ENCODE data around the gene RLF.

Gene RLF

DNA sequence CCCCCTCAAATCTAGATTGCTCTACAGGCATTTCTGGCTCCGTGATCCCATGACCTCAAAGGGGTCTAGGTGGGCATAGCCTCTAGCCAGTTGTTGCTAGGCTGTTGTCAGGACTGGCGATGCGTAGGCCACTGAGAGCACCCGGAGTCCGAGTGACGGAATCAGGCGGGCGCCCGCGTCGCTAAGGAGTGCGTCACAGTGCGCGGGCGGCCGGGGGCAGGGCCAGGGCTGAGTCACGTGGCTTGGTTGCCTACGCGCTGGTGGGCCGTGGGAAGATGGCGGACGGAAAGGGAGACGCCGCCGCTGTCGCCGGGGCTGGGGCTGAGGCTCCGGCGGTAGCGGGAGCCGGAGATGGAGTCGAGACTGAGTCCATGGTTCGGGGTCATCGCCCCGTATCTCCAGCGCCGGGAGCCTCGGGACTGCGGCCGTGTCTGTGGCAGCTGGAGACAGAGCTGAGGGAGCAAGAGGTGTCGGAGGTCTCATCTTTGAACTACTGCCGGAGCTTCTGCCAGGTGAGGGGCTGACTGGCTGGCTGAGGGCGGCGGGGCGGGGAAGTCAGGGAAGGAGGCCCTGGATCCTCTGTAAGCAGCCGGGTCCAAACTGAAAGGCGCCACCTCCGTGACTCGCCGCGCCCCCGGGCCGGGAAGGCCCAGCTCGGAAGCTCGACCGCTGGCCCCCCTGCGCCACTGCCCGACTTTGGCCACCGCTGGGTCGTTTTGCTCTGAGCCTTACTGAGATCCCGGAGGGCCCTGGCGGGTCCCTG is at the start of gene RLF:
RLF (plus strand) TSS at position 263 of the 763 bp plus-strand sequence; CDS start at position 276, 13 bp downstream.
- peak; percentile 80 for DNase-seq

DNA sequence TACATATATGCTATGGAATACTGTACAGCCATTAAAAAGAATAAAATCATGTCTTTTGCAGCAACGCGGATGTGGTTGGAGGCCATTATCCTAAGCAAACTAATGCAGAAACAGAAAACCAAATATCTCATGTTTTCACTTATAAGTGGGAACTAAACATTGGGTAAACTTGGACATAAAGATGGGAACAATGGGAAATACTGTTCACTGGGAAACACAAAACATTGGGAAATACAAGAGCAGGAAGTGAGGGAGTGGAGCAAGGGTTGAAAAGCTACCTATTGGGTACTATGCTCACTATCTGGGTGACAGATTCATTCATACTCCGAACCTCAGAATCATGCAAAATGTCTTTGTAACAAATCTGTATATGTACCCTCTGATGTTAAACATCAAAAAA is 46.8 kb upstream of the RLF start:
- DNase-seq, result no peak

GRCh38 chr1:40120128-40120527 is 41.1 kb upstream of the RLF start:
- no peak for DNase-seq

DNA sequence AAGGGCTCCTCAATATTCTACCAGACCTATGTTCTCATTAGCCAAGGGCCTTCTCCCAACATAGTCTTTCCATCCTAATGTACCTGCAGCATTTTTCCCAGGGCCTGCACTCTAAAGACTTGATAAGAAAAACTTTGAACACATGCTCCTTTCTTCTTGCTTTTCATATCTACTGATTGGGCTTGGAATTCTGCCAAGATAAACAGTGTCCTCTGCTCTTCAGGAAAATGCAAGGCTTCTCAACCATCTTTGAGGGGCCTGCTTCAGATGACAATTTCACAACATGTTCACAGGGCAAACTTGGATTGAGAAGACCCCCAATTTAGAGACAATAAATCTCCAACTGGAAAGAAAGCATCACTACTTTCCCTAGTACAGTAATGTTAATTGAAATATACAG is 38.3 kb upstream of the RLF start:
- DNase-seq, result no peak

GRCh38 chr1:40130892-40131291 is 30.3 kb upstream of the RLF start:
- no peak for DNase-seq

DNA sequence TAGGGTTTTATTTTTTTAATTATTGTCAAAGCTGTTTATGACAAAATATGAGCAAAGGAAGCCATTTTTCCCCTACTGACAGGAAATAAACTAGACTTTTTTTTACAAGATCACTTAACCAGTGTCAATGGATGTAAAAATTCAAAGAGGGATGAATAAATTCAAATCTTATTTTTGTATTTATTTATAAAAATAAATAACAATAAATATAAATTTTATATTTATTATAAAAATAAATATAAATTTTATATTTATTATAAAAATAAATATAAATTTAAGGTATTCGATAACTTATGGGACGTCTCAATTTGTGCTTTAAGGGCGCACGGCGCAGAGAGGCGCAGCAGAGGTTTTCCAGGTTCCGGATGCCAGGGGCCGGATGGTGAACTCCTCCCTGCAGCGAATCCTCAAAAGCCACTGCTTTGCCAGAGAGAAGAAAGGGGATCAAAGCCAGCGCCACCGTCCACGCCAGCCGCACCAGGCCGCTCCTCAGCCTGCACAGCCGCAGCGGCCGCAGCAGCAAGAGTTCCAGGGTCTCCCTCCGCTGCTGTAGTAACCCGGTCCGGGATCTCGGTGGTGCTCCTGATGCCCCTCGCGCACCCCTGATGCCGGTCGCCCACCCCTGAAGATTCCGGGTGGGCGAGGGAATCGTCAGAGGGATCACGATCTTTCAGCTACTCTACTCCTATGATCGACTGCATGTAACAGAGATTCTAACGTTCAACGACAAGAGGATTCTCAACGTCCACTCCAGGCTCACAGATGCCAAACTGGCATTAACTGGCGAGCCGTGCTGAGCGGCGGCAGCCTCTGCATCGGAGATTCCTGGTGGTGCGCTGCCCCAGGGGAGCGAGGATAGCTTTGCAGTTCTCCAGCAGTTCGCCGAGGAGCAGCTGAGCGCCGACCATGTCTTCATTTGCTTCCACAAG is 28.5 kb upstream of the RLF start:
- DNase-seq, result no peak

DNA sequence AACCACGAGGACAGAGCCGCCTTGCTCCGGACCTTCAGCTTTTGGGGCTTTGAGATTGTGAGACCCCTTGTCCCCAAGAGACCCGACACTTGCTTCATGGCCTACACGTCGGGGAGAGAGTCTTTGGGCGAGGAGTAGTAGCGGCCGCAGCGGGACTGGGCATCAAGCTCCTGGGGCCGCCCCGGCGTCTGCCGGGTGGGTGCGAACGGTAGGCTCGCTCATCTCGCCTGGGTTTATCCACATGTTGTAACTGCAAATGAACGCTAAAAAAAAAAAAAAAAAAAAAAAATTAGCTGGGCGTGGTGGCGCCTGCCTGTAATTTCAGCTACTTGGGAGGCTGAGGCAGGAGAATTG is 27.9 kb upstream of the RLF start:
- DNase-seq, result no peak

DNA sequence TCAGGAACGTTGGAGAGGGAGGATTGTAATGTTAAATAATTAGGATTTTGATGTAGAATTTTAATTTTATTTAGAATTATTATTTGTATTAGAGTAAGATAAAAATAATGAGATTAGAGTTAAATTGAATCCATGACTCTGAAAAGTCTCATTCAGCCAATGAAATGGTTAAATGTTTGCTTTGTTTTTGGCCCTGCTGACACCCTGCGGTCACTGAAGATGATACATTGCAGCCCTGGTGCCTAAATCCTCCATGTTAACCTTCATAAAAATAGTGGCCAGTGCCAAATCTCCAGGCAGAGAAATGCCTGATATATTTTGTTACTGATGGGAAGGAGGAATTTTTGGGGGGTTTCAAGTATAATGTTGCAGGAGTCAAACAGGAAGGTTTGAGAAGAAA is 27.3 kb upstream of the RLF start:
- no peak for DNase-seq

DNA sequence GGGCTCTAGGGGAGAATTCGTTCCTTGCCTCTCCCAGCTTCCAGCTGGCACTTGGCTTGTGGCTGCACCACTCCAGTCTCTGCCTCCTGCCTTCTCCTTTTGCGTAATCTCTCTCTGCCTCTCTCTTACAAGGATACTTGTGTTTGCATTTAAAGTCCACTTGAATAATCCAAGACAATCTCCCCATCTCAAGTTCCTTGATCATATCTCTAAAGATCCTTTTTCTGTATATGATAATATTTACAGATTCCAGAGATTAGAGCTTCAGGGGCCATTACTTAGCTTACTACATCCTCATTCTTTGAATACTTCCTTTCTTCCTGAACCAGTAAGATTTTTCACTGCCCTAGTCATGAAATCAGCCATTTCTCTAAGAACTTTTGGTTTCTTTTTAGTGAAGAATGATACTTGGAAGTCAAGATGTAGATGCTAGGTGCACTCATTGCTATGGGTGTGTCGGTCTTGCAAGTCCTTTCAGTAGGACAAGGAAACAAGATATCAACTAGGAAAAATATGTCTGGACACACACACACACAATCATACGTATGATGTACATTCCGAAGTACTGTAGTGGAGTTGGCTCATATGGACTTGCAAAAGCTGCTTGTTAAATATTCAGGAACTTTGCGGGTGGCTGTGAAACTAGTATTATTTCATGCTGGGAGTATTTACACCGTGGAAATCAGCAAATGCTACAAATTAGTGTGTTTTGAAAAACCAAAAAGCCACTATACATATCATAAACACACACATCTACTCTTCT is 20.8 kb upstream of the RLF start:
- DNase-seq, result no peak

- DNase-seq, result no peak
These were observed 19.2 kb upstream of the RLF start for GRCh38 chr1:40141878-40142535.

- no peak for DNase-seq
These were observed 17.2 kb upstream of the RLF start for GRCh38 chr1:40143891-40144575.

DNA sequence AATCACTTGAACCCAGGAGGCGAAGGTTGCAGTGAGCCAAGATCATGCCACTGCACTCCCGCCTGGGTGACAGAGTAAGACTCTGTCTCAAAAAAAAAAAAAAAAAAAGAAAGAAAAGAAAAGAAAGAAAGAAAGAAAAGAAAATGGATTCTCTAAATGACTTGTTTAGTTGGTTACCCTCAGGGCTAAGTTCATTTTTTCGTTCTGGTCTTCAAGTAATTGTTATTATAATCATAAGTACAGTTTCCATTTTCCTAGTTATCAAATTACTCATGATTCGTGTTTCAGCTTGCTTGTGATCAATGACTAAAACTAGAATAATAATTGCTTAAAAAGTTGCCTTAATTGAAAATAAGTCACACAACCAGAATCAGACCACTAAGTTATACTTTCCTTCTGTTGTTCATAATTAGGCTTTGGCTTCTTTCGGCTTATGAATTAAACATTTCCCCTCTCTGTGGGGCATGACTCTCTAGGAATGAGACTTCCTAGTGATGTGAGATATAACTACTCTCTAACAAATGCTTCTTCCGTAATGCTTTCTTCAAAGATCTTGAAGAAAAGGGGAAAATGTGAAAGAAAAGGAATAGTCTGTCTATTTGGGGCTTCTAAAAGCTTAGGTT is 9.6 kb upstream of the RLF start:
- no peak for DNase-seq

- no peak for DNase-seq
These were observed 8.0 kb upstream of the RLF start for GRCh38 chr1:40153073-40153770.

DNA sequence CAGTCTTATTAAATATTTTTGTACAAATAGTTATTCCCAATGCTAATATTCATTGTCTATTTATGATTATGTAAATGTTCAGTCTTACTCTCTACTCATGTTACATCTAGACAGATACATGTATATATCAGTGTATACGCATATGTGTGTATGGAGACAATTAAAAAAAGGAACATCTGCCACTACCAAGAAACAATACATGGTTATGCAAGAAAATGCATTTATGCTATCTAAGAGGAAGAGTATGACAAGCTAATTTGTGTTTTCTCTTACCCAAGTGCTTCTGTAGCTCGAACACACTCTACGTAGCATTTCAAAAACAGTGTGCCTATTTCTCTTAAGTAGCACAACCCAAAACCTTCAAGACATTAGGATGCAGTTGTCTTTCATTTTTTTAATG is 6.1 kb upstream of the RLF start:
- DNase-seq, result no peak

DNA sequence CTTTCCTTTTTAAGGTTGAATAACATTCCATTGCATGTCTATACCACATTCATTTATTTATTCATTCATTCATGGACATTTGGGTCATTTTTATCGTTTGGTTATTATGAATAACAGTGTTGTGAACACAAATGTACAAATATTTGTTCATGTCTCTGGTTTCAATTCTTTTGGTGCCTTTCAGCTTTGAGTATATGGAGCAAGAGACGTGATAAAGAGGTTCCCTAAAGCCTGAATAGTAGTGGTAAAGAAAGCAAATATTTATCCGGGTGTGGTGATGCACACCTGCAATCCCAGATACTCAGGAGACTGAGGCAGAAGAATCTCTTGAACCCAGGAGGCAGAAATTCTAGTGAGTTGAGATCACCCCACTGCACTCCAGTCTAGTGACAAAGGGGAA is 5.3 kb upstream of the RLF start:
- DNase-seq, result no peak

DNA sequence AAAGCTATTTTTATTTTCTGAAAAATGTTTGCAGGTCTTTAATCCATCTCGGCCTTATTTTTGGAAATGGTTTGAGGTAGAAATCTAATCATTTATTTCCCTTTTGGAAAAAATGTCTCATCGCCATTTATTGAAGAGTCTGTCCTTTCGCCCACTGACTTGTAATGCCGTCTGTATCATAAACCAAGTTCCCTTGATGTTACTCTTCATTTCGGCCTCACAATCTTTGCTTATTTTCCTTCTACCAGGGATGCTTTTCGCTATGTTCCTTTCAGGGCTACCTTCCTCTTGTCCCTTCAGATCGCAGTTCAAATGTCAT is 422 bp upstream of the RLF start:
- no peak for DNase-seq

DNA sequence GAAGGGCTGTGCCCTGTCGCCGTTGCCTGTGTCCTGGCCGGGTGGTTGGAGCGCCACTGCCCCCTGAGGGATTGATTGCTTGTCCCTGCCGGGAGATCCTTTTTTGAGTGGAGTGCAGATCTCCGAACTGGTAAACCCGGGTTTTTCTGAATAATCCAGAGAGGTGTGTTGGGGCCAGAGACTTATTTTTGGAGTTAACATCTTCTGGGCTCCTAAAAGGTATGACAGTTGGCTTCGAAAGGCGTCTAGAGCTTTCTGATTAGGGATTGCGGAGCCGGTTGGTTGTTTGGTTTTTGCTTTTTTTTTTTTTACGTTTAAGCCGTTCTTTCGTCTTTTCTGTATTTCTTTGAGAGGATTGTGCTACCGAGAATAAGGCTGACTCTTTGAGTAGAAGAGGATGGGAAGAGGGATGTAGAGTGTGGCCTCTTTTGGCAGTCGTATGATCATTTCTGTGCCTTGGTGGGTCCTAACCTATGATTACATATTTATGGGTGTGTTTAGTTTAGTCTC is 756 bp downstream of the RLF start:
- DNase-seq, result no peak

DNA sequence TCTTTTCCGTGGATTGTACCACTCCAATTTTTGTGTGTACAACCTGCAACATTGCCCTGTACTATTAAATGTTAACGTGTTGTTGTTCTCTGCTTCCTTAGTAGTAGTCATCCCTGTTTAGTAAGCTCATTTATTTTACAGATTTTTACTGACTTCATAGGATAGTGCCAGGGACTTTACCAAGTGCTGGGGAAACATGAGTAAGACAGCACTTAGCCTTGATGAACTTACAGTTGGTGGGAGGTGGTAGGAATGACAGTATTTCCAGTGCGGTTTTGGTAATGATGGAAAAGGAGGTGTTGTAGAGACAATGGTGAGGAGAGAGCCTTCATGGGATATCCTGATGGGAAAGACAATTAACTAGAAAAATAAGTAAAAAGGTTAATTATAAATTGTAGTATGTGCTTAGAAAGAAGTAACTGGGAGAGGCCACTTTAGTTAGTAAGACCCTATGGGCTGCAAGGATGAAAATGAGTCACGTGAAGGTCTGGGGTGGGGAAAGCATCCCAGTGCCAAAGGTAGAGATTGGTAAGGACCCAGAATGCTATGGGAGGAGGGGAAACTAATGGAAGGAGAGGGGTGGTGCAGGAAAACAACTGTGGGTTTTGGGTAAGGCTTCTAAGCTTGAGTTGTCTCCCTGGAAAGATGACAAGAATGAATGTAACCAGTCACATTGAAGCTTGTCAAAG is 1.7 kb downstream of the RLF start:
- DNase-seq, result no peak

DNA sequence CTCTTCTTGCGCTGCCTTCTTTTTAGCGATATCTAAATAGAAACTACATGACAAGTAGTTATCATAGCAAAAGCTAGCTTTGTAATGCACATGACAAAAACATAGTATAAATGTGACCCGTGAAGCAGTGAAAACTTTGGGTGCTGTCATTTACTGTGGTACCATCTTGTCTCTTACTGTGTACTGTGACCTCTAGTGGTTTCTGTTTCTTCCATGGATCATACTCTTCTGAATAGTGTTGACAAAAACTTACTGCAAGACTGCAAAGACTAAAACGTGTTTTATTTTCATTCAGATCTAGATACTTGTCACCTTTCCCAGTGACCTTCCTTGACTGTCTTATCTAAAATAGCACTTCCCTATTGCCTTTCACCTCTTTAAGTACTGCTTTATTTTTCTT is 6.1 kb downstream of the RLF start:
- DNase-seq, result no peak

- no peak for DNase-seq
These were observed 9.8 kb downstream of the RLF start for GRCh38 chr1:40171036-40171435.

DNA sequence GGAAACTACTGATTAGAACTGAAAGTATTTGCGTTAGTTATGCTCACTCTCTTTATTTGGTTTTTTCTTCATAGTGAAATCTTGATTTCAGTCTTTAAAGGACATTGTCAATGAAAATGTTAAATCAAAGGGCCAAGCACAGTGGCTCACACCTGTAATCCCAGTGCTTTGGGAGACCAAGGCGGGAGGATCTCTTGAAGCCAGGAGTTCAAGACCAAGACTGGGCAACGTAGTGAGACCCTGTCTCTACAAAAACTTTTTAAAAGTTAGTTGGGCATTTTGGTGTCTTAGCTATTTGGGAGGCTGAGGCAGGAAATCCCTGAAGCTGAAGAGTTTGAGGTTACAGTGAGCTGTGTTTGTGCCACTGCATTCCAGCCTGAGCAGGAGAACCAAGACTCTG is 13.6 kb downstream of the RLF start:
- no peak for DNase-seq
